Sigmoid colon (tissue), 7 donors: ENCODE data around the gene RPH3AL. TPM values are rescaled to one million over a fixed set of nuclear protein-coding genes. Genes with fewer than 3 reads are reported as not detected.

Experiments
- DNase-seq: peaks from one replicate; pipeline ENCODE4 v3.0.0-alpha.2; 2019
- H3K27ac ChIP-seq, 4 donors: fragments of 200-600 bp; sonication (generic); one replicate each; pipeline ENCODE4 v1.5.1; 2016 to 2019; ENCODE audit warnings: mild to moderate bottlenecking in 1 of 4
- H3K27me3 ChIP-seq, 3 donors: fragments of 200-600 bp; sonication (generic); one replicate each; pipeline ENCODE4 v1.5.1; 2019; ENCODE audit warnings: mild to moderate bottlenecking in 1 of 3
- H3K36me3 ChIP-seq, 4 donors: fragments of 200-600 bp; sonication (generic); one replicate each; pipeline ENCODE4 v1.5.1; 2016 to 2019
- H3K4me1 ChIP-seq, 4 donors: fragments of 200-600 bp; sonication (generic); one replicate each; pipeline ENCODE4 v1.5.1; 2017 to 2019
- H3K4me3 ChIP-seq, 4 donors: fragments of 200-600 bp; sonication (generic); one replicate each; pipeline ENCODE4 v1.5.1; 2017 to 2019; ENCODE audit warnings: mild to moderate bottlenecking in 2 of 4, moderate library complexity in 1 of 4
- H3K9me3 ChIP-seq, 4 donors: fragments of 200-600 bp in 3 of 4; sonication (generic) in 3 of 4; one replicate each; pipeline versions ENCODE4 v1.5.1 to v1.6.1; 2013 to 2019
- CTCF ChIP-seq, 4 experiments: fragments of 450-650 bp in 3 of 4; fragments of 200-600 bp in 1 of 4; IDR thresholded peaks; one replicate each; pipeline ENCODE4 v1.5.1; 2016 to 2019; ENCODE audit warnings: antibody characterized with exemption in 4 of 4, mild to moderate bottlenecking in 3 of 4, moderate library complexity in 2 of 4
- EP300 ChIP-seq, 4 donors: sonication (generic); formaldehyde crosslinking; IDR thresholded peaks; one replicate each; pipeline ENCODE4 v1.6.1; 2017; ENCODE audit warnings: antibody characterized with exemption in 4 of 4
- POLR2A ChIP-seq, 2 donors: fragments of 450-650 bp; IDR thresholded peaks; one replicate each; pipeline ENCODE4 v1.6.1; 2016; ENCODE audit warnings: antibody characterized with exemption in 2 of 2, mild to moderate bottlenecking in 2 of 2, moderate library complexity in 2 of 2
- POLR2AphosphoS5 ChIP-seq, 4 donors: sonication (generic); formaldehyde crosslinking; IDR thresholded peaks; one replicate each; pipeline ENCODE4 v1.6.1; 2017; ENCODE audit warnings: antibody characterized with exemption in 4 of 4
- WGBS, 2 donors: extraction: QIAGEN DNeasy Blood & Tissue Kit; methylation state at CpG; one replicate each; pipeline ENCODE4 v1.1.7; 2013; 5-methylcytosine and 5-hydroxymethylcytosine counted together
- intact Hi-C: fragments of 100-400 bp; cut with DNase I; formaldehyde crosslinking; loops from one replicate; pipeline ENCODE4 v1.15.1; 2023
- polyA plus RNA-seq, 3 donors: library from polyadenylated mRNA; stranded (reverse); fragments of 200-250 nt; gene quantifications; one replicate each; pipeline ENCODE4 v1.2.3, GENCODE V29; 2013
- total RNA-seq, 4 donors: library from RNA; depleted of rRNA; stranded (reverse); fragments of >200 nt; gene quantifications; one replicate each; pipeline ENCODE4 v1.1.0, GENCODE V29; 2016
- donor health status: healthy with polysubstance abuse.
- donor health status: Bipolar disorder and iron deficiency.
- donor health status: healthy.

RPH3AL gene
- total and polyA plus RNA-seq, 7 donors = 1.8 to 23.1 (median 12.7) TPM

GRCh38 chr17:394718-395095 is 42.1 kb upstream of the RPH3AL start:
- Histone ChIP-seq H3K4me1 (no peaks in the 10 kb centered on the region), H3K4me3 (no peak overlapping the region), H3K27me3 (no peaks in the 10 kb centered on the region), H3K27ac (no peak overlapping the region), H3K36me3 (no peaks in the 10 kb centered on the region), H3K9me3 (no peaks in the 10 kb centered on the region)
- DNase-seq = no peak
- TF ChIP-seq EP300 (IDR thresholded peaks at IDR 0.05) (no peak), POLR2AphosphoS5 (IDR thresholded peaks at IDR 0.05) (no peak), POLR2A (IDR thresholded peaks at IDR 0.05) (no peak), CTCF (IDR thresholded peaks at IDR 0.05) (no peak)
- intact Hi-C loops = no loop called here
- 94 to 96% methylated on average over 9 of the region's 9 CpGs for WGBS, 2 donors

- WGBS, 2 donors = 66 to 71% methylated on average over 19 of the region's 19 CpGs
These were observed 41.5 kb upstream of the RPH3AL start for GRCh38 chr17:393806-394717.

DNA sequence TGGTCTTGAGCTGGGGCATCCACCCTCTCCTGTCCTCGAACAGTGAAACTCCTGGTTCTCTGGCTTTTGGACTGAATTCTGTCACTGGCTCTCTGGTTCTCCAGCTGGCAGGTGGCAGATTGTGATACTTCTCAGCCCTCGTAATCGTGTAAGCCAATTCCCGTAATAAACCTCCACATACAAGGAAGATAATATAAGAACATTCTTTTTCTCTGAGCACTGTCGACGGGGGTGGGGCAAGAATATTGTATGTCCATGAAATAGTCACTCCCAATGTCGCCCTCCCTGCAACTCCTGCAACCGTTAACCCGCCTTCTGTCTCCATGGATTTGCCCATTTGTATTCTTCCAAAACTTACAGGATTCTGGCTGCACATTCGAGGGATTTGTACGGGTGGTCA is 39.2 kb upstream of the RPH3AL start:
- no peaks in the 10 kb centered on the region for H3K4me1 ChIP-seq
- no peak for DNase-seq
- H3K27me3 ChIP-seq = peaks cover 0 to 8% (median 4%) of the 10 kb centered on the region in 3 donors
- 34 to 73% methylated on average over 11 of the region's 11 CpGs for WGBS, 2 donors
- H3K4me3 ChIP-seq = no peak overlapping the region
- no peaks in the 10 kb centered on the region for H3K9me3 ChIP-seq
- no peak overlapping the region for H3K27ac ChIP-seq
- TF ChIP-seq EP300 (IDR thresholded peaks at IDR 0.05) (no peak), CTCF (IDR thresholded peaks at IDR 0.05) (no peak), POLR2A (IDR thresholded peaks at IDR 0.05) (no peak), POLR2AphosphoS5 (IDR thresholded peaks at IDR 0.05) (no peak)
- intact Hi-C loops = no loop called here
- no peaks in the 10 kb centered on the region for H3K36me3 ChIP-seq

More at GRCh38 chr17:393806-394717, 41.5 kb upstream of the RPH3AL start:
- no peaks in the 10 kb centered on the region for H3K27me3 ChIP-seq
- no peak for TF ChIP-seq POLR2AphosphoS5 (IDR thresholded peaks at IDR 0.05)
- TF ChIP-seq EP300 (IDR thresholded peaks at IDR 0.05) = no peak
- no peak for TF ChIP-seq POLR2A (IDR thresholded peaks at IDR 0.05)
- no peak for TF ChIP-seq CTCF (IDR thresholded peaks at IDR 0.05)
- no peaks in the 10 kb centered on the region for H3K4me1 ChIP-seq
- intact Hi-C loops = no loop called here
- no peak overlapping the region for H3K4me3 ChIP-seq
- H3K9me3 ChIP-seq = no peaks in the 10 kb centered on the region
- no peak overlapping the region for H3K27ac ChIP-seq
- DNase-seq = no peak
- no peaks in the 10 kb centered on the region for H3K36me3 ChIP-seq

DNA sequence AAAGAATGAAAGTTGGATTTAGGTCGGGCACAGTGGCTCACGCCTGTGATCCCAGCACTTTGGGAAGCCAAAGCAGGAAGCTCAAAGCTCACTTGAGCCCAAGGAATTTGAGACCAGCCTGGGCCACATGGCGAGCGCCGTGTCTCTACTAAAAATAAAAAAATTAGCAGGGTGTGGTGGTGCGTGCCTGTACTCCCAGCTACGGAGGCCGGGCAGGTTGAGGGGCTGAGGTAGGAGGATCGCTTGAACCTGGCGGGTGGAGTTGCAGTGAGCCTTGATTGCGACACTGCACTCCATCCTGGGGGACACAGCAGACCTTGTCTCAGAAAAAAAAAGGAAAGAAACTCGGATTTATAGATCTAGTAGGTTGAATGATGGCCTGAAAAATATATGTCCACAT is 37.4 kb upstream of the RPH3AL start:
- Histone ChIP-seq H3K4me3 (no peak overlapping the region), H3K4me1 (peaks cover 0 to 13% (median 9%) of the 10 kb centered on the region in 4 donors), H3K36me3 (no peaks in the 10 kb centered on the region), H3K27ac (no peak overlapping the region), H3K27me3 (peaks cover 0 to 21% (median 19%) of the 10 kb centered on the region in 3 donors), H3K9me3 (no peaks in the 10 kb centered on the region)
- WGBS, 2 donors = 78 to 86% methylated on average over 12 of the region's 12 CpGs
- TF ChIP-seq CTCF (IDR thresholded peaks at IDR 0.05) = no peak
- TF ChIP-seq POLR2AphosphoS5 (IDR thresholded peaks at IDR 0.05) = no peak
- TF ChIP-seq POLR2A (IDR thresholded peaks at IDR 0.05) = no peak
- TF ChIP-seq EP300 (IDR thresholded peaks at IDR 0.05) = no peak
- no peak for DNase-seq
- intact Hi-C loops = no loop called here
